Neural cell (in vitro differentiated cells): ENCODE results near the gene ACSM3.

Experiments used
- CTCF ChIP-seq: fragments of 450-650 bp; IDR thresholded peaks from 2 replicates; pipeline ENCODE4 v1.5.1; 2014; ENCODE audit warnings: antibody characterized with exemption, mild to moderate bottlenecking, moderate library complexity; ENCODE audit not compliant: poor library complexity, severe bottlenecking
- EZH2 ChIP-seq: fragments of 200-600, 300-800 bp; shearing (Covaris generic), sonication (generic); IDR thresholded peaks from 2 replicates; pipeline ENCODE4 v1.6.1; 2014; ENCODE audit warnings: antibody characterized with exemption, low read length, borderline replicate concordance, mild to moderate bottlenecking; ENCODE audit not compliant: insufficient read depth, poor library complexity, severe bottlenecking

GRCh38 chr16:20789130-20789529 is 25.3 kb downstream of the ACSM3 start:
- no peak for TF ChIP-seq CTCF
- no peak for TF ChIP-seq EZH2
